ENCODE measurements around the gene MELTF.

DNA sequence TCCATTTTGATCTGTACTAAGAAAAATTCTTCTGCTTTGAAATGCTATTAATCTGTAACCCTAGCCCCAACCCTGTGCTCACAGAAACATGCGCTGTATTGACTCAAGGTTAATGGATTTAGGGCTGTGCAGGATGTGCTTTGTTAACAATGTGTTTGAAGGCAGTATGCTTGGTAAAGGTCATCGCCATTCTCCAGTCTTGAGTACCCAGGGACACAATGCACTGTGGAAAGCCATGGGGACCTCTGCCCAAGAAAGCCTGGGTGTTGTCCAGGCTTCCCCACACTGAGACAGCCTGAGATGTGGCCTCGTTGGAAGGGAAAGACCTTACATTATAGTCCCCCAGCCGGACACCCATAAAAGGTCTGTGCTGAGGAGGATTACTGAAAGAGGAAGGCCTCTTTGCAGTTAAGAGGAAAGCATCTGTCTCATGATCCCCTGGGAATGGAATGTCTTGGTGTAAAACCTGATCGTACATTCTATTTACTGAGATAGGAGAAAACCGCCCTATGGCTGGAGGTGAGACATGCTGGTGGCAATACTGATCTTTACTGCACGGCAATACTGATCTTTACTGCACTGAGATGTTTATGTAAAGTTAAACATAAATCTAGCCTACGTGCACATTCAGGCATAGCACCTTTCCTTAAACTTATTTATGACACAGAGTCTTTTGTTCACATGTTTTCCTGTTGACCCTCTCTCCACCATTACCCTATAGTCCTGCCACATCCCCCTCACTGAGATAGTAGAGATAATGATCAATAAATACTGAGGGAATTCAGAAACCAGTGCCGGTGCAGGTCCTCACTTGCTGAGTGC lies 67.3 kb downstream of the MELTF start:
- TF ChIP-seq, protein P1, sequence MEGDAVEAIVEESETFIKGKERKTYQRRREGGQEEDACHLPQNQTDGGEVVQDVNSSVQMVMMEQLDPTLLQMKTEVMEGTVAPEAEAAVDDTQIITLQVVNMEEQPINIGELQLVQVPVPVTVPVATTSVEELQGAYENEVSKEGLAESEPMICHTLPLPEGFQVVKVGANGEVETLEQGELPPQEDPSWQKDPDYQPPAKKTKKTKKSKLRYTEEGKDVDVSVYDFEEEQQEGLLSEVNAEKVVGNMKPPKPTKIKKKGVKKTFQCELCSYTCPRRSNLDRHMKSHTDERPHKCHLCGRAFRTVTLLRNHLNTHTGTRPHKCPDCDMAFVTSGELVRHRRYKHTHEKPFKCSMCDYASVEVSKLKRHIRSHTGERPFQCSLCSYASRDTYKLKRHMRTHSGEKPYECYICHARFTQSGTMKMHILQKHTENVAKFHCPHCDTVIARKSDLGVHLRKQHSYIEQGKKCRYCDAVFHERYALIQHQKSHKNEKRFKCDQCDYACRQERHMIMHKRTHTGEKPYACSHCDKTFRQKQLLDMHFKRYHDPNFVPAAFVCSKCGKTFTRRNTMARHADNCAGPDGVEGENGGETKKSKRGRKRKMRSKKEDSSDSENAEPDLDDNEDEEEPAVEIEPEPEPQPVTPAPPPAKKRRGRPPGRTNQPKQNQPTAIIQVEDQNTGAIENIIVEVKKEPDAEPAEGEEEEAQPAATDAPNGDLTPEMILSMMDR (IDR thresholded peaks at IDR 0.05; ENCODE audit: insufficient read depth, low read length, poor library complexity, severe bottlenecking), result no peak
- TF ChIP-seq EZH2phosphoT487 (conservative IDR thresholded peaks at IDR 0.05; ENCODE audit: low read length), result no peak

Data from SU-DHL-6 (cell line).